NCI-H1694 treated with DMSO at 0.1 percent for 48 hours (cell line): ENCODE results near the gene LCE3E.

Source experiments
- DNase-seq: peaks from one replicate; lab custom pipeline; 2025; lab: John Stamatoyannopoulos, UW

The LCE3E gene

GRCh38 chr1:152516082-152516481, 50.5 kb downstream of the LCE3E start:
- DNase-seq = no peak
